Fibroblast of peridontal ligament (primary cell): Measurements from ENCODE around the gene RXRG.

Source experiments
- DNase-seq: peaks from one replicate; pipeline ENCODE4 v3.0.0-alpha.2; 2010; ENCODE audit errors: extremely low read depth

The RXRG gene

DNA sequence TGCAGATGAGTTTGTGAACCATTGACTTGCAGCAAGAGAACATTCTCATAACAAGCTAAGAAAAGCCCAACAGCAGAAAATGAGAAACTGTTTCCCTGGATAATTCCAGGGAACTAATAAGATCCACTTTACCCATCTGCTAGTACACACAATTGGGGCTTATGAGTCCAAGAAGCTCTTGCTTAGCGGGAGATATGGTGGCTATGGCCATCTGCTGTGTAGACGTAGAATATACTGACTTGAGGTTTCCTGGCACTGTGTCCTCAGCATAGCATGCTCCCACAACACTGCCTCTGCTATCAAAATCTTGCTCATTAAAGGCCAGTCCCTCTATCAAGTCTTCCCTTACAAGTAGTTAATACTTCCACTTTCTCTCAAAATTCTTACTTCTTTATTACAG is 6.8 kb upstream of the RXRG start:
- DNase-seq: no peak

- no peak for DNase-seq
Measured at GRCh38 chr1:165449131-165449530, 4.2 kb upstream of the RXRG start.

DNA sequence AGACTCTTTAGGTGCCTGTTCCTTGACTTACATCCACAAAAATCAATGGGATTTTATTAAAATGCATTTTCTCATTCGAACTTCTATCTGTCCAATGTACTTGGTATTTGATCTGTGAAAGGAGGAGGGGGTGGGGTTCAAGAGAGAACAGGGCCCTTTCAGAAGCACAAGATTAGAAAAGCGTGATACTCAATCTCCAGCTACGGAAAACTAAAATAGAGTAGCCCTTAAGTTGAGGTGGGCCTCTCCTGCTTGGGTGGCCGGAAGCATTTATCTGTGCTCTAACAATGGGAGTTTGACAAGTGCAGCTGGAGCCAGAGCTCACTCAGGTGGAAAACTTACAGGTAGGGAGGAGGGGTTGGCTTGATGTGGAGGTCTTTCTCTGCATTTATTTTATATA is 462 bp upstream of the RXRG start:
- no peak for DNase-seq

GRCh38 chr1:165443539-165444311 is 1.2 kb downstream of the RXRG start:
- no peak for DNase-seq

DNA sequence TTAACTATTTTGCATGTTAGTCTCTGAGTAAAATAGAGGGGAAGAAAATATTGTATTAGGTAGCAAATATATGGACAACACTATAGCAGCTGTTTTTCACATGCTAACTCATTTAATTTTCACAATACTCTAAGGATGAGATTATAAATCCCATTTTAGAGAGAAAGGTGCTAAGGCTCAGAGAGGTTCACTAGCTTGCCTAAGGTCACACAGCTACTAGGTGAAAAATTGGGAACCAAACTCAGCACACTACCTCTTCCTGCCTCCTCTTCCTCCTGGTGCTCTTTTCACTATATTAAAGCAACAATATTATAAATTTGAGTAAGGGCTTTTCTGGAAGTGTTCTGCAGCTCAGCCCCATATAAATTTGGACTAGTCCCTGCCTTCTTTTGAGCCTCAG is 2.3 kb downstream of the RXRG start:
- no peak for DNase-seq

DNA sequence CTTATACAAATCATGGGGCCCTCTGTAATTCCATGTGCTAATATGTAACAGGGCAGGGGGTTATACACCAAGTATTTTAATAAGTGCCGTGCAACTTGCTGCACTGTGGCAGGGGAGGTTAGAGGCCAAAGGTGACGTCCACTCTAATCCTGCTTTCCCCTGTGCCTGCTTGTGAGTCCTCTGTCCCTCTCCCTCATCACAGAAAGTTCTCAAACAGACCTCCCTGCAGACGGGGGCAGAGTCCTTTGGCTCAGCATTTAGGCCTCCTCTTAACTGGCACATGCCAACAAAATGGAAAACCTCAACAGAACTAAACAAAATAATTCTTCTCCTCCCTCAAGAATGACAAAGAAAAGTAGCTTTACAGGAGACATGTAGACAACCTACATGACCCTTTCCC is 2.9 kb downstream of the RXRG start:
- DNase-seq: no peak

DNA sequence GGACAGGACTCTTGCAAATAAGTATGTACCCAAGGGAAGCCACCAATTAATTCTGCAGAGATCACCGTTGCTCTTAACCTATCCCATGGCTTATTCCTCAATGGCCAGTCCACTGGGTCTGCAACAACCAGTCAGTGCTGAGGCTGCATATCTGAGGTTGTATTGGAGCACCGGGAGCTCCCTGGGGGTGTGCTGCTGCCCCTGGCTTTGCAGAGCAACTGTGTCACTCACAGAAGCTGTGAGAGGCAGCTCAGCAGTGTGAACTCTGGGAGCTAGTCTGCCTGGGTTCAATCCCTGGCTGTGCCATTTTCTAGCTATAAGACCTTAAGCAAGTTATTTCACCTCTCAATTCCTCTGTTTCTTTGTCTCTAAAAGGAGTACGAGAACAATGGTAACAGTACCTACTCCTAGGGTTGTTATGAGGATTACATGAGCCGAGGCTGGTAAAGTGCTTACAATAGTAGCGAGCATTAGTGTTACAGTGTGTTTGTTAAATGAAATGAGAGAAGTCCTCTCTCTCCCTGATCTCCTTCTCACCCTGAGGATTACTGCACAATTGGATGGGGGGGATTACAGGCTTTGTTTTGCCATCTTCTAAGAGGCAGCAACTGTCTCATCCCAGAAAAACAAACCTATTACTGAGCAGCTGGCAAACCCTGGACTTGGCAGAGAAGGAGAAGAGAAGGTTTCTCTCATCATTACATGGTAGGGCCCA is 3.6 kb downstream of the RXRG start:
- DNase-seq: no peak

DNA sequence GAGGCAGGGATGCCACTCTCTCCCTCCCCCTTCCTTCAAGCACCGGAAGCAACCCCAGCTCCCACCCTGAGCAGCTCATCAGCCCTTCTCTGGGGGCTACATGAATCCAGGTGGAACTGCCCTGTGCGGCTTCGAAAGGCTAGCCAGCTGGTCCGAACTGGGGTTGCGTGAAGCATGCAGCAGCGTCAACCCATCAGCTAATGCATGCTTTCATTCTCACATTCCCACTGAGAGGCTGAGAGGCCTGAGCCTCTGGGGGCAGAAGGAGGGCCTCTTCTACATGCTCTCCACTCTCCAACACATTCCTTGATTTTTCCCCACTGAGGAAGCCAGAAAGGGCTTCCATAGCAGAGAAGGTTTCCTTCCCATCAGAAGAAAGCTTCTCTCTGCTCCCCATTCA is 5.6 kb downstream of the RXRG start:
- DNase-seq: no peak

DNA sequence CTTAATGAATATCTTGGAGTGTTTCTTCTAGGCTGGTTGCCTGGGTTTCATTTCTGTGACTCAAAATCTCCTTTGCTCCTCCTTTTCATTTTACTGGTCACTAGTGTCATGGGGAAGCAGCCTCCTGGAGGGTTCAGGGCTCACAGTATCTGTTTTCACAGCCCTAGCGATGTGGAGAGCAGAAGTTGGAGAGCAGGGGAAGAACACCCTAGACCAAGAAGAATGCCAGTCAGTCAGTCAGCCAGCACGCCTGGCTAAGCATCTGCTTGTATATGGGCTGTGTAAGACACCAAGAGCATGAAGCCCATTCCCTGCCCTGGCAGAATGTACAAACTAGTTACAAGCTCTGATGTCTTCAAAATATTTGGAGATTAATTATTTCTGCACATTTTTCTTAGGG is 7.9 kb downstream of the RXRG start:
- DNase-seq: no peak

GRCh38 chr1:165435801-165436200 is 9.1 kb downstream of the RXRG start:
- DNase-seq: no peak

- no peak for DNase-seq
Measured at GRCh38 chr1:165434281-165434680, 10.6 kb downstream of the RXRG start.

DNA sequence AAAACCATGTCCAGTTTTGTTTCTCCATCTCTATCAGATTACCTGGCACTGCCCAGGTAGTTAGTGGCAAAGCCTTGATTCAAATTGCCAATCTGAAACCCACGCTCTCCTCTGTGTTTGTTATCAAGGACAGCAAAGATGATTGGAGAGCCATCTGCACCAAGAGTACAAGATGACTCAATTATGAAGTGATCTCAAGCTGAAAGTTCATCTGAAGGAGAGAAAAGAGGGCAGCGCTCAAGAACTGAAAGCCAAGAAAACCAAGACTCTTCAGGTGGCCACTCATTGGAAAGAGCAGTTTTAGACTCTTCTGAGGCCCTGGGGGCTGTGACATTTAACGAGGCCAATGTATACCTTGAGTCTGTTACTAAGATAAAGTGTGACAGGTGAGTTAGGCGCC is 13.8 kb downstream of the RXRG start:
- no peak for DNase-seq

- no peak for DNase-seq
Measured at GRCh38 chr1:165426745-165427144, 18.2 kb downstream of the RXRG start.

DNA sequence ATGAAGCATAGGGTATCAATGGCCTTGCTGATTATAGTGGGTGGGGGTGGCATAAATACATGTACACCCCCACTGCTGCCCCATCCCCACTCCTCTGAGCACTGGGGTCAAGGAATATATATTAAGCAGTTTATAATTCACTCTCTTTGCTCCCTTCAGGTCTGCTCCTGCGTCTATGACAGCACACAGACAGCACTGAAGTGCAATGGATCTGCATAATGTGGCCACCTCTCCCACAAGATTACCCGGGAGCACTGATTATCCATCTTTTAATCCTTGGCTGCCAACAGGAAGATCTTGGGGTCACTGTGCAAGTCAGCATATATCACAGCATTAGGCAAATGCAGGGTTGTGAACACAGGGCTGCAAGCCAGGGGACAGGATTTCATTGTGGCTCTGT is 19.3 kb downstream of the RXRG start:
- DNase-seq: no peak

DNA sequence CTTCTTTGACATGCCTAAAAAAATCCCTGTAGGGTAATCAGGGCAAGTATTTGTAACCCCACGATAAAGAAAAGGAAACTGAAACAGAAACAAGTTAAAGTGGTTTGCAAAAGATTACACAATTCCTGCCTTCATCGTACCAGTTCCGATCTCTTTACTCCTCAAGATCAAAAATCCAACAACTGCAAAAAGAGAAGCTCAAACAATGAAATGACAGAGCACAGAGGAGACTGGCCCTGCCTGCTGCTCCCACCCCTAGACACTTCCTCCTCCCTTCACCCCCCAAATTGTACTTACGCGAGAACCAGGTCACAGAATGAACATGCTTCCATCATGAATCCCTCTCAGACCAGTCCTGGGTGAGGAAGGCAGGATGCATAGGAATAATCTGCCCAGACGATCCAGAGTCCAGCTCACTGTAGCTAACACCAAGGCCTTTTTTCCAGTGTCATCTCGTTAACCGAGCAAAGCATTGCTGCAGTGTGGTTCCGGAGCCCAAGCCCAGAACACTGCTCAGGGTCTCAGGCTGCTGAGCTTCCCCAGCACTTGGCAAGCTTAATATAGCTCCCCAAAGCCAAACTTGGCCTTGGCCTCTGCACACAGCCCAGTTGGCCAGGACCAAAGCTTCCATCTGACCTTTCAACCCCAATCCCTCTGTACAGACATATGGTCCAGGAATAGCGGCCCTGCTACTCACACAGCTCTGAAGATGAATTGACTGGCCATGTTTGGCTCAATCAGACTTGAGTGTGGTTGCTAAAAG is 20.3 kb downstream of the RXRG start:
- DNase-seq: peak; percentile 21

DNA sequence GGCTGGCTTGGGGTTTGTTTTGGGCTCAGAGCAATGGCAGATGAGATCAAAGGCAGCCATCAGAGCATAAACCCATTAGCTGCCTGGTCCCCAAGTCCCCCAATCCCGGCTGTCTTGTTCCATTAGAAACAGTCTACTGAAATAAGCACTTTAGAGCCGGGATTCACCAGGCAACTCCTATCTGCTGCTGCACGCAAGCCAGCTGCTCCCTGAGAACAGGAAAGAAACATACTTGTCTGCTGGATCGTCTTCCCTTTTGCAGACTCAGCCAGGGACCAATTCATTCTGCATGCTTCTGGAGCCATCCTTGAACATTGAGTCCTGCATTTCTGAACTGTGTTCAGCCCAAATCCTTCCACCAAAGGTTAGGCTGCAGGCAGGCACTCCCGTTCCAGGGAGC is 21.8 kb downstream of the RXRG start:
- DNase-seq: no peak

- DNase-seq: no peak
Measured at GRCh38 chr1:165420655-165421054, 24.3 kb downstream of the RXRG start.

GRCh38 chr1:165419839-165420238 is 25.1 kb downstream of the RXRG start:
- no peak for DNase-seq

DNA sequence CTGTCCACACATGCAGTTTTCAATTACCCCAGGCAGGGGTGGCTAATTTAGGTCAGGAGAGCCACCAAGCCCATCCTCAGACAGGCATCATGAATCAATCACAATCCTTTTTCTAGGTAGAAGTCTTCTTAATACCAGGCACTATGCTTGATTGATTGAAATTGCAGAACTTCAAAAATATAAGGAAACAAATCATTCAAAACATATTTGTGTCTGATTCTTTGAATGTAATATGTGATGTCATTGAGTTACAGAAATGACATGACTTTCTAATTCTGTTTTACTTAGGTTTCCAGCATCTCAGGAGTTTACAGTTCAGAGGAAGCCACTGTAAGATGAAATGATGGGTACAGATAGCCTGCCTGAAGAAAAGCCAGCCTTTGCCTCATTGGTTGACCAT is 26.7 kb downstream of the RXRG start:
- no peak for DNase-seq

GRCh38 chr1:165416876-165417275 is 28.1 kb downstream of the RXRG start:
- DNase-seq: no peak

GRCh38 chr1:165415068-165415467 is 29.9 kb downstream of the RXRG start:
- no peak for DNase-seq

- no peak for DNase-seq
Measured at GRCh38 chr1:165414620-165415019, 30.3 kb downstream of the RXRG start.

DNA sequence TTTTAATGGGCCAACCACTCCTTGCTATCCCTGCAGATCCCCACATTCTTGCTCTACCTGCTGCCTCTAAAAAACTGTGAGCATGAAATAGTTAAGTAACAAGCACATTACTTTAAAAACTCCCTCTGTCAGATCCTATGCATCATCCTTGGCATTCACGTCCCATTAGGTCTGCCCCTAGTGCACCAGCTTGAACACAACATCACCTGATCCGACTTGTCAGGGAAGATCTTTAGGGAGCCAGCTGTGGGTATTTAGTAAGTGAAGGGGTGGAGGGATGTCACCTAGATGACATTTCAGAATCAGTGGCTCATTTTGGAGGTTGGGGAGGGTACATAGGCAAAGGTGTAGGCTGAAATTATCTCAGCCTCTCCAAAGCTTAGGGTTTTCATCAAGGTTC is 33.5 kb downstream of the RXRG start:
- no peak for DNase-seq
